HG03571 (cell line): Measurements from ENCODE around the gene GGT1.
A peak's percentile ranks its signal among the peaks of the same experiment; 100 is the strongest.
"Not testable (repeated sequence)": the region's sequence is repeated elsewhere in the genome, so short reads cannot be mapped to it uniquely, and the experiment has no call there.

ENCODE experiments used
- ATAC-seq: cut with Tn5 transposase; IDR thresholded peaks from one replicate; pipeline ENCODE4 v1.9.1; 2021; ENCODE audit not compliant: unreplicated experiment

The GGT1 gene

GRCh38 chr22:24602847-24603769 lies at the start of gene GGT1:
Gene GGT1 (plus strand): TSS chr22:24603193. CDS start chr22:24611082, 7,889 bp downstream.
- ATAC-seq = not testable (repeated sequence)

DNA sequence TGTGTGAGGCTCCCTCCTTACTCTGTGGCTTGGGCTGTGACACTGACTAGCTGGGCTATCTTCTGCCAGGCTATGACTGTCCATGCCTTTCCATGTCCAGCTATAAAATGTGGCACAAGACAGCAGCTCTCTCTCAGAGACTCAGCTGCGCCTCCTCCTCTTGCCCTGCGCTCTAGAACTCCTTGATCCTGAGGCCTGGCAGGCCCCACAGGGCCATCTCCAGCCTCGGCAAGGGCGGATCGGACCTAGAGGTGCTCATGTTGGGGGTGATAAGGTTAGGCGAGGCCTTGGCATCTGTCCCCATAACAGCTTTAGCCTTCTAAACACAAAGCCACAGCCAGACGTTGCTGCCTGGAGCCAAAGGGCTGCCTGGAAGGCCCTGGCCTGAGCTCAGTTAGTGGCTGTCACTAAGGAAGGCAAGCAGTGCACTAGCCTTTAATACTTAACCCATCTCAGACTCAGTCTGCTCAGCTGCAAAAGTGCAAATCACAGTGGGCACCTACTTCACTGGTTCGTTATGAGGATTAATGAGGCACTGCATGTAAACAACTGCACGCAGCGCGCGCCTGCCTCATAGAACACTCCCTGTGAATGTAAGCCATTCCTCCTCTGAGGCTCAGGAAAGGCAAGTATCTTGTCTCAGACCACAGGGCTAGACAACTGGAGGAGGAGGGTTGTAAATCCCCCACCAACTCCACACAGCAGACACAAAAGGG lies 49.2 kb upstream of the GGT1 start:
- ATAC-seq = no peak

- ATAC-seq = peak; percentile 2
These were observed 48.5 kb upstream of the GGT1 start, which contains the start of gene GUCD1 for GRCh38 chr22:24554313-24555164. Gene GUCD1 (minus strand): TSS chr22:24555138. CDS start chr22:24554991, 147 bp downstream.

GRCh38 chr22:24555165-24556039 lies 47.6 kb upstream of the GGT1 start, which contains the start of gene SNRPD3:
Gene SNRPD3 (plus strand): TSS chr22:24555999. CDS start chr22:24557675, 1,676 bp downstream.
- ATAC-seq = peak; percentile 70

GRCh38 chr22:24559471-24559870 lies 43.5 kb upstream of the GGT1 start:
- no peak for ATAC-seq

DNA sequence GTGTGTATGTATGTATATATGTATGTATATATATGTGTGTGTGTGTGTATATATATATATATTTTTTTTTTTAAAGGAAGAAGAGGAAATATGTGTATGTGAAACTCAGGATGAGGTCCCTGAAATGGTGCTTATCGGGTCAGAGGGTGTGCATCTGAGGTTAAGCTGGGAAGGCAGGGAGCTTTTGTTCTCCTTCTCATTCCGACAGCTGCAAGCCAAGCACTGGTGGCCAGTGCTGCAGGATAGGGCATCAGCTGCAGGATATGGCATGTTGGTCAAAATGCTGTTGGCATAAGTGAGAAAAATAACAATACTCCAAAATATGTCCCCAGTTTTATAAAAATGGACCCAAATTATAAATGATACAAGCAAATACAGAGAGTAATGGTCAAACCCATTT lies 39.7 kb upstream of the GGT1 start:
- ATAC-seq = no peak

GRCh38 chr22:24564376-24565058 lies 38.5 kb upstream of the GGT1 start:
- ATAC-seq = no peak

GRCh38 chr22:24565077-24565476 lies 37.9 kb upstream of the GGT1 start:
- no peak for ATAC-seq

DNA sequence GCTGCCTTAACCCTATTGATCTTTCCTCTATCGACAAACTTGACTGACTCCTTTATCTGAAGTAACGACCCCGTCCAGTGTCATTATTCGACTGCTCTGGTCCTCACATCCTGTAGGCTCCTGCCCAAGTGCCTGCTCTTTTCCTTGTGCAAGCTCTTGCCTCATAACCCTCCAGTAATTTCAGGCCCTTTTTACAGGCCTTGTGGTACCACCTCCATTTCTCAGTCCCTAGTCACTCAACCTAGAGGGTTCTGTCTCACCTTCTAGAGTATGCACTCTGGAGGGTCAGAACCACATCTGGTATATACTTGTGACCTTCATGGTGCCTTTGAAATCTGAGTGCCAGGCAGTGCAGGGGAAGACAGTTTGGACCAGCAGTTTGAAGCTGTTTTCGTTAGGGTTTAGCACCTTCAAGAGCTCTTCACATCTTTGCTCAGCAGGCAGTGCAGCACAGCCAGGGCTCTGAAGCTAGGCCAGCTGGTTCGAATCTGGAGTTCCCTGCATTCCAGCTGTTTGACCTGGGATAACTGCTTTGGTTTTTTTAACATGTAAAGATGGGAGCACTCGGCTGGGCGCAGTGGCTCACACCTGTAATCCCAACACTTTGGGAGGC lies 36.0 kb upstream of the GGT1 start:
- ATAC-seq = no peak

GRCh38 chr22:24567668-24568067 lies 35.3 kb upstream of the GGT1 start:
- no peak for ATAC-seq

- ATAC-seq = no peak
These were observed 31.7 kb upstream of the GGT1 start for GRCh38 chr22:24571266-24571665.

DNA sequence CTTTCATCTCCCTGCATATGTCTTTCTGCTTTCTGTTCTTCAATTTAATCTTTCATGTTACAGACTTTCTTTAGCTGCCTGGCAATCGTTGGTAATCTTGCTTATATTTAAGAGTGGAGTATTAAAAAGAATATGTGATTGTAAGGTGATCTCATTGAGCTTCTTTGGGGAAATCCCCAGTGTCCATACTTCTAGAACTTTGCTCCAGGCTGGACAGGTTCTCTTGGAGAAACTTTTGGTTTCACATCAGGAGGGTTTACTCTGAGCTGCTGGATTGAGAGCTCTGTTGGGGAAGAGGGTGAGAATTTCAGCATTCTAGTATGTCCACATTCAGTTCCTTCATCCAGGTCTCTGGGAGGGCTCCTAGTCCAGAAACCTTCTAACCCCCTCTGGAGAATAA lies 26.2 kb upstream of the GGT1 start:
- ATAC-seq = no peak

DNA sequence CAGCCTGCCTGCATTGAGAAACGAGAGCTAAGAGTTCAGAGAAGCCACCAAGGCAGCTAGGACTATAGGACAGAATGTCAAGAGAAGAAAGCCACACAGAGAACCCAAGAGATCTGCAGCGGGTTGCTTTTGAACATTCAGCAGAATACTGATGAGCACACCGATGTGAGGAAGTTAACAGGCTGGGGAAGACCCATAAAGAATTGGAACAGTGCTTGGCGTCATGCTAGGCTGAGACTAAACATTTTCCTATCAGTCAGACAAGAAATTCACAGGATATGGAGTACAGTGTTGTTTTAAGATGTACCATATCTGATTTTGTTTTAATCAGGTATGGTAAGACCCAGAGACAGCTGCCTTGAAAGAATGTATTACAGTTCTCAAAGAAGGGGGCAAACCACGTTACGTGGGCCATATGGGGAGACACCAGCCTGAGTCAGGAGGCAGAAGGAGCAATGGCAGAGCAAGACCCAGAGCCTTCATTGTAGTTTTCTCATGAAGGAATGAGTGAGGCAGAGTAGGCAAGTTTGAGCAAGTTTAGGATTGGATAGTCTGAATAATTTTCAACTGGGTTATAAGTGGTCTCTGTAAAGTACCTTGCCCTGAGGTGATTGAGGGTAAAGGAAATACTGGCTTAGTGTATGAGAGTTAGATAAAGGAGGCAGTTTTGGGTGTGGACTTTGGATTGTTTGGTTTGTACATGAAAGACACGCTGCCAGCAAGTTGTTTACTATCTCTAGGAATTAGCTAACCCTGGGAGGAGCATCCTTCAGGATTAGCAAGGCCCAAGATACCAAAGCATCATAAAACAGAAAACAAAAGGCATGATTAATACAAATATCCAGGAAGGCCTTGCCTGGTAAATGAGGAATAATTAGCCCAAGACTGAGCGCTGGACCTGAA lies 24.4 kb upstream of the GGT1 start:
- ATAC-seq = no peak

DNA sequence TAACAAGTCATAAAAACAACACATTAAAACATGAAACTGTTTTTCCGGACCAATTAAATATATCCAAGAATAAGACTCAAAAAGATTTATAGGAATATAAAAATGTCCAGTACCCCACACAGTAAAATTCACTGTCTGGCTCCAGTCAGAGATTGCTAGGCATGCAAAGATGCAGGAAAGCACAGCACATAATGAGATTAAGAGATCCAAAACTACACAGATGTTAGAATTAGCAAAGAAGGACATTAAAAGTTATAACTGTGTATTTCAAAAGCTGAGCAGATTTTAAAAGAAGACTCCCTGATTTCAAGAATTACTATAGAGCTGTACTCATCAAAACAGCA lies 23.8 kb upstream of the GGT1 start:
- ATAC-seq = no peak

- ATAC-seq = no peak
These were observed 22.7 kb upstream of the GGT1 start for GRCh38 chr22:24580276-24580675.

DNA sequence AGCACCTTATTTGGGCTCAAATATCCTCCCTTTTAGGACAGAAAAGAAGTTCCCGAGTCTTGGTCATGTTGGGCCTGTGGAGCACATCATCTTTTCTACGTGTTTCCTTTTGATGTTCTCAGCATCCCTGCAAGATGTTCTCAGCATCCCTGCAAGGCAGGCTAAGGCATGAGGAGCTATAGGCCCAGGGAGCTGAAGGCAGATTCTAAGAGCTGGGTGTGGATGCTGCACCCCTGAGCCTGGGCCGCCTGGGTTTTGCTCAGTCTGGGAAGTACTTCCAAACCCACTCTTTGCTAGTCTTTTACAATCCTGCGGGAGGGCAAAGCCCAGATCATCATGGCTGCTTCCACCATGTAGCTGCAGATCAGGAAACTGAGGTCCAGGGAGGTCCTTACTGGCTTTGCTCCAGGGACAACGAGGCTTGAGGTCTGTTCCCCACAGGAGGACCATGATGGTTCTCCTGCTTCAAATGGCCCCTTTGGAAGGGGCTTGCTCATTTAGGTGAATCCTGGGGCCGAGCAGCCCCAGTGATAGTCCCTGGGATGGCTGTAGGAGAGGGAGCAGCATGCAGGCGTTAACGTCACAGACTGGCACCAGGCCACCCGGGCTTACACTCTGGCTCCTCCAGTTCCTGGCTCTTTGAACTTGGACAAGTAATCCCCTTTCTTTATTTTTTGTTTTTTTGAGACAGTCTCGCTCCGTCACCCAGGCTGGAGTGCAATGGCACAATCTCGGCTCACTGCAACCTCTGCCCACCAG lies 20.8 kb upstream of the GGT1 start:
- no peak for ATAC-seq
